Measurements from ENCODE around the gene TP53INP2. TPM values are rescaled to one million over a fixed set of nuclear protein-coding genes. Genes with fewer than 3 reads are reported as not detected.
"Not testable (repeated sequence)": the region's sequence is repeated elsewhere in the genome, so short reads cannot be mapped to it uniquely, and the experiment has no call there.

TP53INP2 gene
- total RNA-seq, 1 donor from 2014 or later = 2.7 TPM

DNA sequence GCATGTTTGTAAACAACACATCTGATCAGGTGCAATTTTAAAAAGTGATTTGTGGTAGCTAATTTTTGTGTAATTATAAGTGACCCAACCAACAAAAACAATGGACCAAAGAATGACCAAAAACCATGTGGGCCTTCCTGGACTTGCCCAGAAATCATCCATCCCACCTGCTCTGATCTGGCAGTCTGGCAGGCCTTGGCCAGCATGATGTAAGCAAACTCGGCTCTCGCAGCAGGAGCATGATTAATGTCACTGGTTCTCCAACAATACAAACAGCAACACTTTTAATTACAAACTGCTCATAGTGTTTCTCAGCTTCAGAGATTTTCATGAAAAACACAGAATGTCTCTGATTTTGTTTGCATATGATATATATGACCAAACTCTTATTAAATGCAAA lies 16.1 kb downstream of the TP53INP2 start:
- intact Hi-C loops (cut with micrococcal nuclease) = no loop called here

DNA sequence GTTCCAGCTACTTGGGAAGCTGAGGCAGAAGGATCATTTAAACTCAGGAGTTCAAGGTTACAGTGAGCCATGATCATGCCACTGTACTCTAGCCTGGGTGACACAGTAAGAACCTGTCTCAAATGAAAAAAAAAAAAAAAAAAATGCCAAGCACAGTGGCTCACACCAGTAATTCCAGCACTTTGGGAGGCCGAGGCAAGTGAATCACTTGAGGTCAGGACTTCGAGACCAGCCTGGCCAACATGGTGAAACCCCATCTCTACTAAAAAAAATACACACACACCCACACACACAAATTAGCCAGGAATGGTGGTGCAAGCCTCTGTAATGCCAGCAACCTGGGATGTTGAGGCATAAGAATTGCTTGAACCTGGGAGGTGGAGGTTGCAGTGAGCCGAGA lies 18.4 kb downstream of the TP53INP2 start:
- intact Hi-C loops (cut with micrococcal nuclease) = not testable (repeated sequence)

DNA sequence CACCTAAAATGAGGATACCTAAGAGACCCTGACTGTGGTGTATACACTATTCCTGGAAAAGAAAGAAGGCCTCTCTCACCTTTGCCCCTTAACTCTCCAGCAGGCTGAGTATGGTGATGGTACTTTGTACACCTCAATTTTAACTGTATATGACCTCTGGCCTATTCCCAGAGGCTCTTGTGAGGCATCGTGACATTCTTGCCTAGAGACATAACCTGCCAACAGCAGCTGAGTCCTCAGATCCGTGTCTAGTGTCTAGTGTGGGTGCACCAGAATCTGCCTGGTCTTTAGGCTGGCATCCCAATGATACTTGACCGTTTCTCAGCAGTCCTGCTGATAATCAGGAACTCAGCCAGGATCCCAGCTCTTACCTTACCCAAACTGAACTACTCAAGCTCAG lies 20.0 kb downstream of the TP53INP2 start:
- intact Hi-C loops (cut with micrococcal nuclease) = no loop called here

DNA sequence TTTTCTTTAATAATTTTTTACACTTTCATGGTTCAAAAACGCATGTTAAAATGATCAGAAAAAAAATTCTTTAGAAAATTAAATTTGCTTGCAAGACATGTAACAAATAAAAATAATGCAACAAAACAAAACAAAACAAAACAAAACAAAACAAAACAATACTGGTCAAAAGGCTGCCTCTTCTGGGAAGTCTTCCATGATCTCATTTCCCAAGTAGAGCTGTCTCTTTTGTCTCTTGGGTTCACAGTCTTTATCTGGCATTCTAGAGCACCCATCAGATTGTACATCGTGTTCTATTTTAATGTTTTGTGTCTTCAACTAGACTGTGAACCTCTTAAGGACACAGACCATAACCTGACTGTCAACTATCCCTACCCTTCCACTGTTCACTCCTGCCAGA lies 25.3 kb downstream of the TP53INP2 start:
- intact Hi-C loops (cut with micrococcal nuclease) = no loop called here

DNA sequence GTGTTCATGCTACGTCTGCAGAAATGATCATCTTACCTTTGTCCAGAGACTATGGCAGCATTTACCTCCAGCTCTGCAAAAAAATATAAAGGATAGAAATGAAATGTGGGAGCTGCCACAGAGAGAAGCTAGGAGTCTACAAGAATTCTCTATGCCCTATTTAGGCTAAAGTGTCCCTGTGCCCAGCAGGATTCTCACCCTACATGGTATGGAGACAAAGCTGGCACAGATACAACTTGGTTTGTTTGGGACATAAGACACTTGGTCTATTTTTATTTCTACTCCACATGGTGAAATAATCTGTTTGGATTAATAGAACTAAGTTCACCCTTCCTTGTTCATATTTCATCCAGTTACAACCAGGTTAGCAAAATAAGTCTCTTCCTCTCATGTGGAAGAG lies 28.4 kb downstream of the TP53INP2 start:
- intact Hi-C loops (cut with micrococcal nuclease) = no loop called here

DNA sequence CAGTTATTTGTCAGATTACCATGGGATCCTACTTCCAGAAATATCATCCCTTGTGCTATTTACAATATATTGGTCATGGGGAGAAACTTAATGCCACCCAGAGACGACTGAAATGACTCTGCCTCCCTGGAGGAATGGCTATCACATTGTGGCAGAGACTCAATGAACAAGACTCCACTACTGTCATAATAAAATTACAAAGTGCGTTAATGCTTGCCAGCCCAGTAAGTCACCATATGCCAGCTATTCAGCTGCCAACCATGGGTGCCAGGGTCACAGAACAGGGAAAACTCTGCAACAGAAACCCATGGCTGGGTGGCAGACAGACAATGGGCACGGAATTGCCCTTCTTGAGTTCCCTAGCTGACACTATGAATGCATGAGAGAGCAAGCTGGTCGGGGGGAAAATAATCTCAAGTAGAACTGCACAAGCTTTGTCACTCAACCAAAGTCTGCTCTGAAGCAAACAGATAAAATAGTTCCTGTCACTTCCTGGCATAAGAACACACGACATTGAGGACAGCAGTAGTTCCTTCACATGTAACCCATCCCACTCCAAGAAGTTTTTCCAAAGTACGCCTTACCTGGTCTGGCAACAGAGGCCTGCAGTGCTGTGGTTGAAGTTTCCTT lies 32.1 kb downstream of the TP53INP2 start:
- intact Hi-C loops (cut with micrococcal nuclease) = no loop called here

DNA sequence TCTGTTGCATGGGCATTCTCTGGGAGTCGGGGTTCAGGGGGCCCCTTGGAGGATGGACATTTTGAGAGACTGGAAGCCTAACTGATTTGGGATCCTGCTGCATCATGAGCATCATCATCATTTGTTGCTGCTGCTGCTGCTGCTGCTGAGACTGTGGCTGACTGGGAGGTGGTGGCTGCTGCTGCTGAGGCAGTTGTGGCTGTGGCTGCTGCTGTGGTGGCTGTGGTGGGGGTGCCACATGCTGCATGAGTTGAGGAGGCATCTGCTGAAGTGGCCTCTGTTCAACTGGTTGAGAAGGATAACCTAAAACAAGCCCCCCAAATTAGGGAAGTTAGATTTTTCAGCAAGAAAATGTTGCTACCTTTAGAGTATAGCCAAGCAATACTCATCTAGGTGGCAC lies 38.9 kb downstream of the TP53INP2 start:
- intact Hi-C loops (cut with micrococcal nuclease) = no loop called here

DNA sequence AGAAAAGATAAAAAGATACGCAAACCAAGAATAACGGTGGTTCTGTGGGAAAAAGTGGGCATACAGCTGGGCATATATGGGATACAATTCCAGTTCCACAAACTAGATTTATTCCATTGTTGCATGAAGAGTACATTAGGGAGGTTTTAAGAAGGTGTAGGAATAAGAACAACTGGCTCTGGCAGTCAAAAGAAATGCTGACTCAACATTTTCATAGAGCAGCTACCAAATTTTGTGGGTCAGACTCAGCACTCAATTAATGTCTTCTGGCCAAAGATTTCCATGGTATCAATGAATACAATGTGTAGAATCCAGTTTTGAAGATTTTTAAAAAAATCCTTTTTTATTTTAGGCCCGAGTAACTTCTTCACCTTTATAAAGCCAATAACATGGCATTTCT lies 40.2 kb downstream of the TP53INP2 start:
- intact Hi-C loops (cut with micrococcal nuclease) = no loop called here

DNA sequence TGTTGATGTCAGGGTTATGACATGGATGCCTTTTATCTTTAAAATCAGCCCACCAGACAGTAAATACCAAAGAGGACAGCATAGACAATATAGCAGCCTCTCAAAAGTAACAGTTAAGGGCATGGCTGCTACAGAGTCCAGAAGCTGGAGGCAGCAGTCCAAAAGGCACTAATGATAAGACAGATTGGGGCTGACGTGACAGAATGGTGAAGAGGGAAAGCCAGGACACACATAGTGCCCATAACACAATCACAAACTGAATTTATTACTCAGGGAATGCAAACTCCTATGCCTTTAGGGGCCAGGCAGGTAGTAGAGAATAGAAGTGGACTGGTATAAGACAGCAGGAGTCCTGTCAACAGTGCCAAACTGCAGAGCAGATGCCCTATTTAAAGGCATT lies 40.7 kb downstream of the TP53INP2 start:
- intact Hi-C loops (cut with micrococcal nuclease) = no loop called here

DNA sequence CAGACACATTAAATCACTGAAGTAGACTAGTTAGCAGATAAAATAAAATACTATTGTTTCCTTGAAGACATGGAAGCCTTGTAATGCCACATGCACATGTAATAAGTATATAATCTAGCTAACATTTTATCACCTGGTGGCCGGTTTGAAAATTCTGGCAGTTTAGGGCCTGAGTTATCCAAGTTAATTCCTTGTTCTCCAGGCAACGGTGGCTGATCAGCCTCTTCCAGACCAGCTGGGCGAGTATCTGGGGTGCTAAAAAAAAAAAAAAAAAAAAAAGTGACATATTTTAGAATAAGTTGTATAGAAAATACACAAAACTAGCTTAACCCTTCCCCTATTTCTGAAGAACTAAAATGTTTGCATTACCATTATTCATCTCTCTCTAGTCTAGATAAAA lies 42.5 kb downstream of the TP53INP2 start:
- intact Hi-C loops (cut with micrococcal nuclease) = no loop called here

DNA sequence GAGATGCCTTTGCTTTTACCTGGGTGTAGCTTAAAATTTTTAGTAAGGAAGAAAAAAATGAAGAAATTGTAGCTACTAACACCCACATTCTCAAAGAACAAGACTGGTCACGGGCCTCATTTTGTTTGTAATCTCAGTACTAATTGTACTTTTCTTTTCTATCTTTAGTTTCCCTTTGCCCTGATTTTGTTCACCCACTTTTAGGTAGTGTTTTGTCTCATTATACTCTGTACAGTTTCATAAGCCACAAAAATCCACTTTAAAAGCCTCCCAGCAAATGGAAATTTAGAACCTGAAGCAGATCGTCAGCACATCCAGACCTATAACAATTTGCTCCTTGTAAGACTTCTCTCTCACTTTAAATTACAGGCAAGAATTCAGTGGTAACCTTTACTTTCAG lies 43.3 kb downstream of the TP53INP2 start:
- intact Hi-C loops (cut with micrococcal nuclease) = no loop called here

DNA sequence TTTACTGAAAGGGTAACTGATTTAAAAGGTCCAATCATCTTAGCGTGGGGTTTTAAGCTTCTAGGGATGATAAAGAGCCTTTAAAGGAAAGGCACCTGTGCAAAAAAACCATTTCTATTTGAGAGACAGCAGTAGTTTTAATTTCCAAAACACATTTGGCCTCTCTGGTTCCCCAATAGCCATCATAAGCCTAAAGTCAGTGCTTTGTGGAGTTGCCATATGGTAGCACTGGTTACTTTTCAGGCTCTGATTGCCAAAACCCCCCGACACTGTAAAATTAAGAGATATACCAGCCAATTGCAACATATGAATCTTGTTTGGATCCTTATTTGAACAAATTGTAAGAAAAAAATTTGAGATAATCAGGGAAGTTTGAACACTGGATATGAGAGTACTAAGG lies 44.6 kb downstream of the TP53INP2 start:
- intact Hi-C loops (cut with micrococcal nuclease) = no loop called here

DNA sequence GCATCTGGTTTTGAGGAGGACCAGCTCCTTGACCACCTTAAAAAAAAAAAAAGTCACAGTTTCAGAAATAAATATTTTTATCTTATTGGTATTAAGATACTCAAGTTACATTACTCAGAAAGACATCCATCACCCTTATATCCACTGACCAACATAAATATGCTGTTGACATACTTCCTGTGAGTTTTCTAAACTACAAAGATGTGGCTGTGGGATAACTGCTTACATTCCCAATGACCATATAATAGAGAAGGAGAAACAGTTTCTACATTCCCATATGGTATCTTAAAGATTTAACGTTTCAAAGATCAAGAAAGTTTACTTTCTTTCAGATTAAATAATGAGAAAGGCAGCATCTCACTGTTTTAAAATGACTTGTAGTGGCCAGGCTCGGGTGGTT lies 46.3 kb downstream of the TP53INP2 start:
- intact Hi-C loops (cut with micrococcal nuclease) = loop anchor here (5.0 kb wide), 1 partner anchor 438 kb away; no protein-coding TSS in a partner anchor

DNA sequence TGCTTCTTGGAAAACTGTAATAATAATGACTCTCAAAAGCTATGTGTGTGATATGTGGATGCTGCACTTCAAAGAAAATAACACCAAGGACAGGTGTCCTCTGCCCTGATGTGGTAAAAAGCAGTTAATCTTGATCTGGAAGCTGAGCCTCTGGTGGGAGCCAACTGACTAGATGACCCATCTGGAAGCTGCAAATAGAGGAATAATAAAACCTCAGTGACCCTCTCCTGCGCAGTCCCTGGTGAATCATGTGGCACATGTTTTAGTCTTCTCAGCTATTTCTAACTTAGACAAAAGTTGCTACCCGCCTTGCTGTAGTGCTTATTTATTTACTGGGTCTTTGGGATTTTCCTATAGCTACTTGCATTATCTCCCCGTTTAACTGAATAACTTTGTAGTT lies 47.3 kb downstream of the TP53INP2 start:
- intact Hi-C loops (cut with micrococcal nuclease) = loop anchor here (5.0 kb wide), 1 partner anchor 439 kb away; no protein-coding TSS in a partner anchor

DNA sequence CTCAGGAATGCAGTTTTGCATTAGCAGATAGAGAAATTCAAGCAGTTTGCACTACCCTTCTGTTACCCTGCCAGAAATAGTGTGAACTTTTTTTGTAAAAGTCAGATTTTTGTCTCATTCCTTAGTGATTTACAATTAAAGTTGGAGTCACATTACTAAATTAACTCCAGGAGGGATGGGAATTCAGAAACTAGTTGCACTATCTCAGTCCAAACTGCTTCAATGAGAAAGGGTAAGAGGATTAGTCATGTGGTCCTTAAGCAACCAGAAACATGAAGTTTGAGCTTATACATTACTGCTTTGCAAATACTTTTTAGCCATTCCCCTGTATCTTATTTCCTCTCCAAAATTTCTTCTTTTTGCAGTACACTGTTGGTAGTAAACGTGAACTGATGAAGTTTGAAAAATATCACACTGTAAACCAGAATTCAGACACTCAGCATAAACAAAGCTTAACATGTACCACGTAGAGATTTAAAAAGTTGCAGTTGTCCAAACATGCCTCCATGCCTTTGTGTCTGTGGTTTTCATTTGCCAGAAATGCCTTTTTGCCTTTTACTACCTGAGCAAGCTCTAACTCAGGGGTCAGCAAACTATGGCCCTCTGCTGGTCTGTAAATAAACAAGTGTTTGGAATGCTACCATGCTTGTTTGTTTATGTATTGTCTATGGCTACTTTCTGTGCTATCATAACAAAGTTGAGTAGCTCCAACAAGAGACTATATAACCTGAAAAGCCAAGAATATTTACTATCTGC lies 49.7 kb downstream of the TP53INP2 start:
- intact Hi-C loops (cut with micrococcal nuclease) = loop anchor here (5.0 kb wide), 1 partner anchor 442 kb away; no protein-coding TSS in a partner anchor

DNA sequence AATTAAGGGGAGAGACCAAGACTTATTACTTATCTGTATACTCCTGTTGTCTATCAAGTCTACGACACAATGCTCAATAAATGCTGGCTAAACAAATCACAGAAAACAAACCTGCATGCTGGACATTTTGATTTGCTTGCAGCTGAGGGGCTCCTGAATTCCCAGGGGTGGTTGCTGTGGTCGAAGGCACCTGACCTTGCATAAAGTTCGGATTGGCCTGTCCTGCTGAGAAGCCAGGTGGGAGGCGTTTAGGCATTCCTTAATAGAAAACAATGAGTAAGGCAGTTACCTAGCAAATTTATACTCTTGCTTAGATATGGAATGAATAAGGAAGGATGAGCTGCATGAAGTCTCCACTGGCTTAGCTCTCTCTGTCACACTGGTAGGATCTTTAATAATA lies 50.5 kb downstream of the TP53INP2 start:
- intact Hi-C loops (cut with micrococcal nuclease) = loop anchor here (5.0 kb wide), 1 partner anchor 442 kb away; no protein-coding TSS in a partner anchor

DNA sequence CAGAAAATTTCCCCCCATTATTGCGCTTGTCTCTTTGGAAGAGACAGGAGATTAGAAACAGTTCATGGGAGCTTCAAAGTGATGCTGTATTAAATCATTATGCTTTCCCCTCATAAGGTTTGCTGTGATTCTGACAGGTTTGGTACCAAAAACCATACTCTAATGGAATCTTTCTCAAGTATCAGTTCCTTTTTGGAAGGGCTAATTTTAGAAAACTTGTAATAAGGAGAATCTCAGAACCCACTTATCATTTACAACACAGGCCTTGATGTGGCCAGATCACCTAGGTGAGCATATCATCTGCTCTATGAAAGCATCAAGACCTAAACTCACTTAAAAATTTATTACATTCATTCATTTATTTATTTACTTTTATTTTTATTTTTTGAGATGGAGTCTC lies 51.2 kb downstream of the TP53INP2 start:
- intact Hi-C loops (cut with micrococcal nuclease) = no loop called here

DNA sequence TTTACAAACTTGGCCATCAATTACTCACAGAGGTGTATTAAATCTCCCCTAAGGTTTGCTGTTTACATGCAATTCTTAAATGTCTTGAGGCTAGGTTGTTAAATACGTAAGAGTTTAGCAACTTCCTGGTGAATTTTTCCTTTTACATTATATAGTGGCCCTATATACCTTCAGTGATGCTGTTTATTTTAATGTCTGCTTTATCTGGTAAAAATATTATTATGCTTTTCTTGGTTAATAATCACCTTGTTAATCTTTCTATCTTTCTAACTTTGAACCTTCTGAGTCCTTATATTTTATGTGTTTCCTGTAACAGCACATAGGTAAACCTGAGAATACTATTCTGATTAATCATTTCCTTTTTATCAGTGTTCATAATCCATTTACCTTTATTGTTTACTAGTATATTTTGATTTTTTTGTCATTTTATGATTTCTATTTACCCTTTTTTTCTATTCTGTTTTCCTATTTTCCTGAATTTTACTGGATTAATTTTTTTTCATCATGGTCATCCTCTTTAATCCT lies 57.9 kb downstream of the TP53INP2 start:
- intact Hi-C loops (cut with micrococcal nuclease) = no loop called here

Other genes with a start within 250 kb of the TP53INP2 start
- gene DYNLRB1, start 187.9 kb upstream of the TP53INP2 start, total RNA-seq = 93.9 and 97.8 TPM in 2 replicates
- 16.7 and 17.3 TPM in 2 replicates for gene MAP1LC3A, start 145.6 kb upstream of the TP53INP2 start, total RNA-seq
- 20.5 and 21.9 TPM in 2 replicates for gene PIGU, start 27.3 kb upstream of the TP53INP2 start, total RNA-seq
- 35.7 and 37.4 TPM in 2 replicates for gene NCOA6, start 121.3 kb downstream of the TP53INP2 start, total RNA-seq
- gene GGT7, start 168.5 kb downstream of the TP53INP2 start, total RNA-seq = 16.2 and 16.5 TPM in 2 replicates
- gene ACSS2, start 172.3 kb downstream of the TP53INP2 start, total RNA-seq = 52.2 and 54.3 TPM in 2 replicates

Data from T-helper 1 cell treated with Interleukin-12 subunit alpha and Interleukin-12 subunit beta and Interleukin-4 antibody, amounts not matched to agents 30 ng/mL and 1 ng/mL, for 36 hours (primary cell).